Activated naive CD8-positive, alpha-beta T cell treated with anti-CD3 and anti-CD28 coated beads, Interleukin-2, amount 50 U/mL, for 24 hours (primary cell): ENCODE data around the gene SLC16A3.
"Not testable (repeated sequence)": the region's sequence is repeated elsewhere in the genome, so short reads cannot be mapped to it uniquely, and the experiment has no call there.

Experiments
- ATAC-seq: fragments of 150-1000 bp; cut with Tn5 transposase; one replicate; pipeline ENCODE4 v1.10.0; 2021
- DNase-seq: peaks from one replicate; pipeline ENCODE4 v3.0.0; 2021
- H3K27ac Mint-ChIP-seq: one replicate; pipeline ENCODE4 v1.8.0; 2021; ENCODE audit warnings: mild to moderate bottlenecking, mixed read lengths
- H3K27me3 Mint-ChIP-seq: one replicate; pipeline ENCODE4 v1.8.0; 2021; ENCODE audit warnings: mixed read lengths
- H3K36me3 Mint-ChIP-seq: one replicate; pipeline ENCODE4 v1.8.0; 2021; ENCODE audit warnings: low read depth, mixed read lengths
- H3K4me1 Mint-ChIP-seq: one replicate; pipeline ENCODE4 v1.8.0; 2021; ENCODE audit warnings: mixed read lengths
- H3K4me3 Mint-ChIP-seq: one replicate; pipeline ENCODE4 v1.8.0; 2021; ENCODE audit warnings: mild to moderate bottlenecking, moderate library complexity, mixed read lengths
- H3K9me3 Mint-ChIP-seq: one replicate; pipeline ENCODE4 v1.8.0; 2021; ENCODE audit warnings: mixed read lengths

Gene SLC16A3

DNA sequence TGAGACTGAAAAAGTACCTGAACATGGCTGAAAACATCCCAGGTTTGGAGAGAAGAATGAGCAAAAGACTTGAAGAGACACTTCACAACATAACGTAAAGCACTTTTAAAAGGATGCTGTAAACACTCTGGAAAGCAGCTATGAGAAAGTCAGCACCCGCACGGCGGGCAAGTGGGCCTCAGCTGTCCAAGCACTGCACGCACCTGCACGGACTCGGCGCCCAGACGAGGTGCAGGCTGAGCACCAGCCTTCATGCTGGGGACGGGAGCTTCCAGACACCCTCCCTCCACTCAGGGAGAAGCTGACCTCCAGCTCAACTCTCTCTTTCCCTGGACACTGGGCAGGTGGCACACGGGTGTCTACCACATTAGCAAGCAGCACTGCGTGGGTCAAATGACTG, 29.3 kb upstream of the SLC16A3 start:
- Mint-ChIP-seq H3K4me1 (peaks cover 60% of the 10 kb centered on the region), H3K27ac (no peak overlapping the region), H3K27me3 (no peaks in the 10 kb centered on the region), H3K36me3 (peaks cover 26% of the 10 kb centered on the region), H3K9me3 (no peaks in the 10 kb centered on the region), H3K4me3 (no peak overlapping the region)
- ATAC-seq: no peak
- DNase-seq: no peak

DNA sequence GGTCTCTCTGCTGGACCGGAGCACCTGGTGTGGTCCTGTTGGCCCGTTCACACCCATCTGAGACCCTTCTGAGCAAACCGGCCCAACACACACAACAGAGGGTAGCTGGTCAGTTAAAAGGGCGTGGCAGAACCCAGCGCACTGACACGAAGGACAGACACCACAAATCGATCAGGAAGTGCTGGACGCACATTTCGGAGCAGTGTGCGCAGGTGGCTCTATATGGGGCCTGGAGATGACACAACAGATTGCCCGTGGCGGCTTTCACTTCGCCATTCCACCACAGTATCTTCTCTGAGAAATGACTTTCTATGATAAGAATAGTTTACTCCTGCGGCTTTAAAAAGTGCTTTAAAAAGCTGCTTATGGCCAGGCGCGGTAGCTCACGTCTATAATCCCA, 28.7 kb upstream of the SLC16A3 start:
- no peaks in the 10 kb centered on the region for H3K9me3 Mint-ChIP-seq
- peak overlapping the region; percentile 46 for H3K4me3 Mint-ChIP-seq
- ATAC-seq (no peak), DNase-seq (no peak)
- peaks cover 67% of the 10 kb centered on the region for H3K4me1 Mint-ChIP-seq
- peaks cover 26% of the 10 kb centered on the region for H3K36me3 Mint-ChIP-seq
- peak overlapping the region; percentile 78 for H3K27ac Mint-ChIP-seq
- no peaks in the 10 kb centered on the region for H3K27me3 Mint-ChIP-seq

DNA sequence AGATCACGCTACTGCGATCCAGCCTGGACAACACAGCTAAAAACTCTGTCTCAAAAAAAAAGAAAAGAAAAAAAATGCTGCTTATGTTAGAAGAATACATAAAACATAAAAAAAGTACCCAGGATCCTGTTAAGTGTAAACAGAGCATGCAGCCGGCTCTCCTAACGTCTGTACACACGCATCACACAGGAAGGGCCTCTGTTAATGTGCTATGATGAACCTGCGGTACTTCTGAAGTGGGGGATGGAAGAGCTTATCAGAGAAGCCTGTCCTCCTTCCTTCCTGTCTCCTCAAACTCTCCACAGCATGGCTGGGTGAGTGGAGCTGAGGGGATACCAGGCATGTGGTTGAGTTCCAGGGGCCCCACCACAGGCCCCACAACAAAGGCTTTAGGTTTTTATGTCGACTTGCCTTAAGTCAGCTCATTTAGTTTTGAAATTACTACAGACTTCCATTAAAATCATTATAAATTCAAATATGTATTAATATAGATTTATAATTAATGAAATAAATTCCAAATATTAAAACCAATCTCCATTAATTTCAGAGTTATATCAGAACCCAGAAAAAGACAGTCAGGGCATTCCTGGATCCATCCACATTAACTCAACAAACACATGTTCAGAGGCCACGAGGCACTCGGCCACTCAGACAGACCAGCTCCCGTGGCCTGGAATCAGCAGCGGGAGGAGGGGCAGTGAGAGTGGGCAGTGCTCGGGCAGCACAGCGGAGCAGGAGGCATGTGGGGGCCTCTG, 27.9 kb upstream of the SLC16A3 start:
- H3K36me3 Mint-ChIP-seq: peaks cover 20% of the 10 kb centered on the region
- H3K4me3 Mint-ChIP-seq: peak overlapping the region; percentile 46
- peaks cover 74% of the 10 kb centered on the region for H3K4me1 Mint-ChIP-seq
- ATAC-seq: peak; percentile 84
- H3K9me3 Mint-ChIP-seq: no peaks in the 10 kb centered on the region
- no peaks in the 10 kb centered on the region for H3K27me3 Mint-ChIP-seq
- peak overlapping the region; percentile 78 for H3K27ac Mint-ChIP-seq
- DNase-seq: peak; percentile 70

DNA sequence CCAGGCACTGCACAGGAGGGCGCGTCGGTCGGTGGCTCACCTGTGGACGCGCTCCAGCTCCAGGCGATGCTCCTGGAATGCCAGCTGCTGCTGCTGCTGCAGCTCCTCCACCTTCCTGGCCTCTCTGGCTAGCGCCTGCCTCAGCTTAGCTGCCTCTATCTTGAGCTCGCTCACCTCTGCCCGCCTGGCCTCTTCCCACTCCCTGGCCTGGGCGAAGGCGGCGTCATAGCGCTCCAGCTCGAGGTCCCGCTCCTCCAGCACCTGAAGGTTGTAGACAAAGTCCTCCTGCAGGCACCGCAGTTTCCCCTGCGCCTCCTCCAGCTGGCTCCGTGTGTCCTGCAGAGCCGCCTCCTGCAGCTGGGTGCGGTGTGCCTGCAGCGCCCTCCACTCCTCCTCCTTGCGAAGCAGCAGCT, 27.3 kb upstream of the SLC16A3 start:
- H3K4me3 Mint-ChIP-seq: no peak overlapping the region
- peaks cover 80% of the 10 kb centered on the region for H3K4me1 Mint-ChIP-seq
- H3K9me3 Mint-ChIP-seq: no peaks in the 10 kb centered on the region
- peak overlapping the region; percentile 54 for H3K27ac Mint-ChIP-seq
- H3K36me3 Mint-ChIP-seq: peaks cover 18% of the 10 kb centered on the region
- DNase-seq (no peak), ATAC-seq (no peak)
- no peaks in the 10 kb centered on the region for H3K27me3 Mint-ChIP-seq

DNA sequence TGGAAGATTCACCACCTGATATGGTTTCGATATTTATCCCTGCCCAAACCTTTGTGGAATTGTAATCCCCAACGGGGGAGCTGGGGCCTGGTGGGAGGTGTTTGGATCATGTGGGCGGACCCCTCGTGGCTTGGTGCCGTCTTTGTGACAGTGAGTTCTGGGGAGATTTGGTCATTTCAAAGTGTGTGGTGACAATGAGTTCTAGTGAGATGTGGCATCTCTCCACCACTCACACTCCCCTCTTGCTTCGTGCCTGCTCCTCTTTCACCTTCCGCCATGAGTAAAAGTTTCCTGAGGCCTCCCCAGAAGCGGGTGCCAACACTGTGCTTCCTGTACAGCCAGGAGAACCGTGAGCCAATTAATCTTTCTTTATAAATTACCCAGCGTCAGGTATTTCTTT, 25.9 kb upstream of the SLC16A3 start:
- Mint-ChIP-seq H3K27ac (peak overlapping the region; percentile 61), H3K36me3 (peaks cover 14% of the 10 kb centered on the region), H3K4me1 (peaks cover 82% of the 10 kb centered on the region), H3K9me3 (no peaks in the 10 kb centered on the region), H3K27me3 (no peaks in the 10 kb centered on the region), H3K4me3 (peak overlapping the region; percentile 10)
- DNase-seq: peak; percentile 46
- peak; percentile 42 for ATAC-seq

DNA sequence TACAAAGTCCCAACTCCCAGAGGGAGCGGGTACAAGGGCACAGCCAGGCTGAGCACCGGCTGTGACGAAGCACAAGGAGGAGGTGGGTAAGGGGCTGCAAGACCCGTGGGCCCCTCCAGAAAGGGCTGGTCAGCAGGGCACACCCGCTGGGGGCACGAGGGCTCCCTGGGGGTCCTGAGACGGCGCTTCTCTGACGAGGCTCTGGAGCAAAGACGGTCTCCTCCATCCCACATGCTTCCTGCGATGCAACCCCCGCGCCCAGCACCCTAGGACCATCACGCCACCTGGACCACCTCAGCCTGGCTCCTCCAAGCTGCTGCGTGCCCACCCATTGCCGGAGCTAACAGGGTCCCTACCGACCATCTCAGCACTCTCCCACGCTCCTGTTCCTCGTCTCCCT, 24.9 kb upstream of the SLC16A3 start:
- no peak for DNase-seq
- no peak overlapping the region for H3K4me3 Mint-ChIP-seq
- peaks cover 9% of the 10 kb centered on the region for H3K36me3 Mint-ChIP-seq
- H3K27ac Mint-ChIP-seq: no peak overlapping the region
- H3K27me3 Mint-ChIP-seq: no peaks in the 10 kb centered on the region
- no peaks in the 10 kb centered on the region for H3K9me3 Mint-ChIP-seq
- H3K4me1 Mint-ChIP-seq: peaks cover 79% of the 10 kb centered on the region
- ATAC-seq: no peak

DNA sequence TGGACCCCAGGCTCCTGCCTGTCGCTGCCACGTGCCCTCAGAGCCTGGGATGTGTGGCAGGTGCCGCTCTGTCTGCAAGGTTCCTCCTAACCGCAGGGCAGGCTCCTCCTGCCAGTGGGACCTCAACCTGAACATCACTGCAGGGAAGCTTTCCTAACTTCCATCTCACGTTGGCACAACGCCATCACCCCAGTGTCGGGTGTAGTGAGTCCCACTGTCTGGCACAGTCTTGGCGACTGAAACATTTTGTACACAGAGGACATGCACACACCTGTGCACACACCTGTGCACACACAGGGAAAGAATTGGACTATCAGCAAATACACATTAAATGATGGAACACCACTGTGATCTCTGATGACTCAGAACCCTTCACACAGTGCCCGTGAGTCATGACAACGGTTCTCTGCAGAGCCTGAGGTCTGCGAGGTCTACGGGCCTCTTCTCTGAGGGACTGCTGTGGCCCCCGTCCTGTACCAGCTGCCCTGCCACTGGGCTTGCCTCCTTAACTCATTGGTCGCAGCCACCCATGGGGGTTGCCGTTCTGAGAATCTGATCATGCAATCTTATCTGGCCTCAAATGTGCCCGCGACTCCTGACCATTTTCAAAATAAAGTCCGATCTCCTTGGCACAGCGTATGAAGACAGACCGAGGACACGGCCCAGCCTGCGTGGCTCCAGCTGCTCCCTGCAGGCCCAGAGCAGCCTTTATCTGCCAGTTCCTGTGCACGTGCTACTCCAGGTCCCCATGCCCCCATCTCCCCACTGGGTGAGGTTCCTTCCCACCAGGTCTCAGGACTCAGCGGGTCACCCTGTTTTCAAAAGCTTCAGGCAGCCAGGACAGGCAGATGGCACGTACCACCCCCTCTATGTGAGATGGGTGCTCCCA, 23.8 kb upstream of the SLC16A3 start:
- Mint-ChIP-seq H3K4me3 (peak overlapping the region; percentile 2), H3K9me3 (no peaks in the 10 kb centered on the region), H3K27ac (peak overlapping the region; percentile 37), H3K36me3 (peaks cover 9% of the 10 kb centered on the region), H3K4me1 (peaks cover 72% of the 10 kb centered on the region), H3K27me3 (no peaks in the 10 kb centered on the region)
- DNase-seq (peak; percentile 62), ATAC-seq (peak; percentile 82)

DNA sequence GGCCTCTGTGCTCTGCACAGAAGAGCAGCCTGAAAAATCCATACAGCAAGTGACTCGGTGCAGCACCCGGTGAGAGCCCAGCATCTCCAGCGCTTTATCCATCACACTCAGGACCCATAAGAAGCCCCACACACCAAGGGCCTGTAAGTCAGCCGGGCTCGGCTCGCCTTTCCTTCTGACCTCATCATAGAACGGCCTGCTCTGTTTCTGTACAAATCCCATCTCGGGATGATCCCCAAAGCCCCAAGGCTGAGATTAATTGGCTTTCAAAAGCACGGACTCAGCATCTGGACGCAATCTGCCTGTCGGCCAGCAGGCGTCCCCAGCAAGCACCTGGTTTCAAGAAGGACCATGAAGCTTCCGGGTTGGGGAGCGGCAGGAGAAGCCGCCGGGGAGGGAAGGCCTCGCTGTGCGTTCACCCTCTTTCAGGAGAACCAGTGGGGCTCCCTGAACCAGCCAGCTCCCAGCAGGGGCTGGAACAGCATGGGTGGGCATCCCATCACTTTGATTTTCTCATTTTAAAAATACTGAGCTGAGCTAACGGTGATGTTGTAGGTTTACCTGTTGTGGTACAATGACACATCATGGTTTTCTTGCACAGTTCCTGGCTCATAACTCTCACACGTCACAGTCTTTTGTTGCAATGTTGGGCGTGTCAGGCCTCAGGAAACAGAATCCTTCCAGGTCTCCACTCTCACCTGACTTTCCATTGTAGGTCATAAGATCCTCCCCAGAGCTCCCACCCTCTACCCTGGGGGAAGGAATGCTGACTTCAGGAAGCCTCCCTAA, 22.9 kb upstream of the SLC16A3 start:
- DNase-seq (peak; percentile 81), ATAC-seq (peak; percentile 54)
- no peaks in the 10 kb centered on the region for H3K27me3 Mint-ChIP-seq
- peaks cover 6% of the 10 kb centered on the region for H3K36me3 Mint-ChIP-seq
- peaks cover 64% of the 10 kb centered on the region for H3K4me1 Mint-ChIP-seq
- H3K27ac Mint-ChIP-seq: peak overlapping the region; percentile 90
- peak overlapping the region; percentile 60 for H3K4me3 Mint-ChIP-seq
- no peaks in the 10 kb centered on the region for H3K9me3 Mint-ChIP-seq

DNA sequence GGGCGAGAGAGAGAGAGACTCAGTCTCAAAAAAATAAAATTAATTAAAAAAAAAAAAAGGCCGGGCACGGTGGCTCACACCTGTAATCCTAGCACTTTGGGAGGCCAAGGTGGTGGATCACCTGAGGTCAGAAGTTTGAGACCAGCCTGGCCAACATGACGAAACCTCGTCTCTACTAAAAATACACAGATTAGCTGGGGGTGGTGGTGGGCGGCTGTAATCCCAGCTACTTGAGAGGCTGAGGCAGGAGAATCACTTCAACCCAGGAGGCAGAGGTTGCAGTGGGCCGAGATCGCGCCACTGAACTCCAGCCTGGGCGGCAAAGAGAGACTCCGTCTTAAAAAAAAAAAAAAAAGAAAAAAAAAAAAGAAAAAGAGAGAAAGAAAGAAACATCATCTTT, 18.2 kb upstream of the SLC16A3 start:
- not testable (repeated sequence) for ATAC-seq, H3K4me3 Mint-ChIP-seq
- peaks cover 45% of the 10 kb centered on the region for H3K4me1 Mint-ChIP-seq

DNA sequence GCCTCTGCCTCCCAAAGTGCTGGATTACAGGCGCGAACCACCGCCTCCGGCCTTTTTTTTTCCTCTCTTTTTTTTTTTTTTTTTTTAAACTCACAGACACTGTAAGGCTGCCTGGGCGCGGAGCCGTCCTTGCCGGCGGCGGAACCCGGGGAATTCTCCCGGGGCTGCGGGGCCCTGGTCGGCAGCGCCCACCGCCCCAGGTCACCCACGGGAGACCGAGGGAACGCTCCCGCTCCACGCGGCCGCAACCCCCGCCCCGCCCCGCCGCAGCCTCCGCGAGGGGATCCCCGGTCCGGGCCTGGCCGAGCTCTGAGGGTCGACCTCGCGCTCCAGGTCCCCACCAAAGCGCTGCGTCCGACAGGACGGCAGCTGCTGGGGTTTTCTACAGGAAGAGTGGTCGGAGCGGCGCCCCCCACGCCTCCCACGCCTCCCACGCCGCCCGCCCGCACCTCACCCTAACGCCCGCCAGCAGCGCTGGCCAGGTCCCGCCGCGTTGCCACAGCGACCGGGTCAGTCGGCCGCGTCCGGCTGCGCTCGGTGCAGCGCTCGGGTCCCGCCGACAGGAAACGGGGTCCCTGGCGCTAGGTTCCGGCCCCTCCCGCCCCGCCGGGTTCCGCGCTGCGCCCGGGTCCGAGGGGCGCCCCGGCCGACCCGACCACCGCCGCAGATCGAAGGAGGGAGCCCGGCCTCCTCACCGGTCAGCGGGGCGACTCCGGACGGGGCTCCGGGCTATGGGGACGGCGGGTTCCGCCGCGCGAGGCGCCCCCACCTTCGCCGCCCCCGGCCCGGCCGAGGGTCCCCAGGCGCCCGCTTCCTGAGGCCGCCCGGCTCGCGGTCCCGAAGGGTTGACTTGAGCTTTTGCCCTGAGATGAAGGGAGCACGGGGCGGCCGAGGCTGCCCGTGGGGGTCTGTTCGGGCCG, 16.3 kb upstream of the SLC16A3 start, which contains the start of gene CCDC57:
Gene CCDC57 (minus strand): TSS at position 512 of the 920 bp plus-strand sequence. CDS start 10,898 bp downstream, outside the sequence.
- Mint-ChIP-seq H3K27me3 (no peaks in the 10 kb centered on the region), H3K27ac (peak within 1 kb of the TSS; percentile 89), H3K36me3 (peaks cover under 1% of the 10 kb centered on the region), H3K4me1 (peaks cover 45% of the 10 kb centered on the region), H3K9me3 (no peaks in the 10 kb centered on the region), H3K4me3 (peak within 1 kb of the TSS; percentile 82)
- peak; percentile 78 for ATAC-seq
- peak; percentile 84 for DNase-seq

More for the DNA sequence above, 18.2 kb upstream of the SLC16A3 start:
- not testable (repeated sequence) for H3K36me3 Mint-ChIP-seq, H3K9me3 Mint-ChIP-seq, DNase-seq, H3K27me3 Mint-ChIP-seq, H3K27ac Mint-ChIP-seq

DNA sequence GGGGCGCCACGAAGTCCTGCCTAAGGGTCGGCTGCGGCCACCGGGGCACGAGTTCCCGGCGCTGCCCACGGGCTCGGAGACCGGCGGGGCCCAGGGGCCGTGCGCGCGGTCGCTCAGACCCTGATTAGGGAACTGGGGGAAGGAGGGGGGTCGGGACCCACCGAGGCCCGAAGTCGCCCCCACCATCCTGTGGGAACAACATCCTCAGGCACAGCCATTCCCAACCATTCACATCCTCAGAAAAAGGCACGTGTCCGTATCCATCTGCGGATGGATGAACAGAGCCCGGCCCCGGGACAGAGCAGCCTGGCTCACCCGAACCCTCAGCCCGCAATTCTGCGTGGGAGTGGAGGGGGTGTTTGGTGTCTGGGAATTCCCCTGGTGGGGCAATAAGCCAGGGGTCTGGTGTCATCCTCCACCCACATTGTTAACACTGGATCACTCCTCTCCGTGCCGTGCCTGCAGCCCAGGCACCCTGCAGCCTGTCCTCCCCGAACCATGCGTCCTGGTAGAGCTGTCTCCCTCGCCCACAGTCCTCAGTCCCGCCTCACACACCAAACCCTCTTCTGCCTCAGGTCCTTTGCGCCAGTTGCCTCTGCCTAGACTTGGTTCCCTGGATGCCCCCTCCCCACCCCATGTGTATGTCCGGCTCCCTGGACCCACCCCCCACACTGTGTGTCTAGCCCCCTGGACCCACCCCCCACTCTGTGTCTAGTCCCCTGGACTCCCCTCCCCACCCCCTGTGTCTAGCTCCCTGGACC, 15.4 kb upstream of the SLC16A3 start:
- H3K36me3 Mint-ChIP-seq: no peaks in the 10 kb centered on the region
- peak overlapping the region; percentile 89 for H3K27ac Mint-ChIP-seq
- peak overlapping the region; percentile 82 for H3K4me3 Mint-ChIP-seq
- no peaks in the 10 kb centered on the region for H3K9me3 Mint-ChIP-seq
- peak; percentile 70 for DNase-seq
- peak; percentile 45 for ATAC-seq
- no peaks in the 10 kb centered on the region for H3K27me3 Mint-ChIP-seq
- peaks cover 45% of the 10 kb centered on the region for H3K4me1 Mint-ChIP-seq

DNA sequence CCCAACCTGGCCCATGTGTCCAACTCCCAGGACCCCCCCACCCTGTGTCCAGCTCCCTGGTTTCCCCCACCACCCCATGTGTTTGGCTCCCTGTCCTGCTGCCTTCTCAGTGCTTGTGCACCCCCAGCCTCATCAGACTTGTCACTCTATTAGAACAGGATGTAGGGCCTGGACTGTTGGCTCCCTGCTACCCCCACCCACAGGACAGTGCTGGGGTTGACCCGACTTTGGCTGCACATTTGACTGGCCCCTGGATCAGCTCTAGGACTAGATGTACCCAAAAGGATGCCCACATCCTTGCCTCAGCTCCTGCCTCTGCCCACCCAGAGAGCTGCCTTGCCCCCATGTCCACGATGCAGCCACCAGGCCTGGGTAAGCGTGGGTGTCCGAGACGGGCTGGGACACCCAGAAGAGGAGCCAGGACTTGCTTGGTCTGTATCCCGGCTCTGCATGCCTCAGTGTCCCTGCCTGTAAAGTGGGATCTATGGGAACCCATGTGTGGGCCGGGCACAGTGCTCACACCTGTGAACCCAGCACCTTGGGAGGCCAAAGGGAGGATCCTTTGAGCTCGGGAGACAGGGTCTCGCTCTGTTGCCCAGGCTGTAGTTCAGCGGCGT, 14.7 kb upstream of the SLC16A3 start:
- no peaks in the 10 kb centered on the region for H3K9me3 Mint-ChIP-seq
- no peaks in the 10 kb centered on the region for H3K36me3 Mint-ChIP-seq
- ATAC-seq: no peak
- no peaks in the 10 kb centered on the region for H3K27me3 Mint-ChIP-seq
- DNase-seq: no peak
- H3K4me3 Mint-ChIP-seq: peak overlapping the region; percentile 21
- no peak overlapping the region for H3K27ac Mint-ChIP-seq
- peaks cover 40% of the 10 kb centered on the region for H3K4me1 Mint-ChIP-seq
